AG09309 (cell line): ENCODE data around the gene MYO10.

Source experiments
- DNase-seq: peaks from one replicate; pipeline ENCODE4 v3.0.0-alpha.2; 2010; ENCODE audit warnings: low read depth
- H3K4me3 ChIP-seq: 2 replicates; pipeline ENCODE4 v1.5.1; 2011; ENCODE audit warnings: mild to moderate bottlenecking, low read depth, low read length, moderate library complexity; ENCODE audit not compliant: control insufficient read depth
- TF ChIP-seq, protein P1 (sequence below): IDR thresholded peaks from 2 replicates; pipeline ENCODE4 v1.5.1; 2011; ENCODE audit warnings: mild to moderate bottlenecking, low read depth, low read length, inconsistent platforms; ENCODE audit not compliant: insufficient read depth, control insufficient read depth; ENCODE audit errors: missing control alignments

Gene MYO10

DNA sequence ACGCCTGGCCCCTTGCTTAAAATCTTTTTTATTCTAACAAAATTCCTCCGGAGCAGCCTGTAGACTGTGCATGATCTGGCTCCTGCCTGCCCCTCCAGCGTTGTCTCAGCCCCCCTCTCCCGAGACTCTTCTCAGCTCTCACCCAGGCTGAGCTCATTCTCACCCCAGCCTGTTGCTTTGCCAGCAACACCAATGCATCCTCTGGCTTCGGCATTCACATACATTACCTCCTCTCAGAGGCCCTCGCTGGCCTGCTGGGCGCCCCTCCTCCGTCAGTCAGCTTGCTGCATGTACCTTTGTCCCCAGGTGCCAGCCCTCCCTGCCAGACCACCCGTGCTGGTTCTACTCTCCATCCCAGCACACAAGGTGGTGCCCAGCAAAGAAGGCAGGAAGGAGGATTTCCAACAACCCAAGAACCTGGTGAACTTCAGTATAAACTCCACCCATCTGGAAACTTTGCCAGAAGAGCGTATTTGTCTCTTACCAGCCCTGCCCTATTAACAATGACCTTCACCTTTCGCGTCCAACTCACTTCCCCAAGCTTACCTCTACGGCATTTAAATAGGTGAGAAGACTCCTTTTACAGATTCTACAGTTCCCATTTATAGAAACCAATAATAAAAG is 35.0 kb downstream of the MYO10 start:
- no peak for DNase-seq
- TF ChIP-seq, protein P1, sequence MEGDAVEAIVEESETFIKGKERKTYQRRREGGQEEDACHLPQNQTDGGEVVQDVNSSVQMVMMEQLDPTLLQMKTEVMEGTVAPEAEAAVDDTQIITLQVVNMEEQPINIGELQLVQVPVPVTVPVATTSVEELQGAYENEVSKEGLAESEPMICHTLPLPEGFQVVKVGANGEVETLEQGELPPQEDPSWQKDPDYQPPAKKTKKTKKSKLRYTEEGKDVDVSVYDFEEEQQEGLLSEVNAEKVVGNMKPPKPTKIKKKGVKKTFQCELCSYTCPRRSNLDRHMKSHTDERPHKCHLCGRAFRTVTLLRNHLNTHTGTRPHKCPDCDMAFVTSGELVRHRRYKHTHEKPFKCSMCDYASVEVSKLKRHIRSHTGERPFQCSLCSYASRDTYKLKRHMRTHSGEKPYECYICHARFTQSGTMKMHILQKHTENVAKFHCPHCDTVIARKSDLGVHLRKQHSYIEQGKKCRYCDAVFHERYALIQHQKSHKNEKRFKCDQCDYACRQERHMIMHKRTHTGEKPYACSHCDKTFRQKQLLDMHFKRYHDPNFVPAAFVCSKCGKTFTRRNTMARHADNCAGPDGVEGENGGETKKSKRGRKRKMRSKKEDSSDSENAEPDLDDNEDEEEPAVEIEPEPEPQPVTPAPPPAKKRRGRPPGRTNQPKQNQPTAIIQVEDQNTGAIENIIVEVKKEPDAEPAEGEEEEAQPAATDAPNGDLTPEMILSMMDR: no peak
- no peak overlapping the region for H3K4me3 ChIP-seq

DNA sequence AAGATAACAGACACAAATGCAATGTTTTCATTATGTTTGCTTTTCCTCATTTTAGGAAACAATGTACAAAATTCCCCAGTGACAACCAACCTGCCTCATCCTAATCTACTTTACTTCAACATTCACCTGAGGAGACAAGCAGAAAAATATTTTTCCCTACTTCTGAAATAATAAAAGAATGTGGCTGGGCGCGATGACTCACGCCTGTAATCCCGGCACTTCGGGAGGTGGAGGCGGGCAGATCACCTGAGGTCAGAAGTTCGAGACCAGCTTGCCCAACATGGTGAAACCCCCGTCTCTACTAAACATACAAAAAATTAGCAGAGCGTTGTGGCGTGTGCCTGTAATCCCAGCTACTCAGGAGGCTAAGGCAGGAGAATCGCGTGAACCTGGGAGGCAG is 36.9 kb downstream of the MYO10 start:
- H3K4me3 ChIP-seq: no peak overlapping the region
- DNase-seq: no peak
- TF ChIP-seq, protein P1: no peak

DNA sequence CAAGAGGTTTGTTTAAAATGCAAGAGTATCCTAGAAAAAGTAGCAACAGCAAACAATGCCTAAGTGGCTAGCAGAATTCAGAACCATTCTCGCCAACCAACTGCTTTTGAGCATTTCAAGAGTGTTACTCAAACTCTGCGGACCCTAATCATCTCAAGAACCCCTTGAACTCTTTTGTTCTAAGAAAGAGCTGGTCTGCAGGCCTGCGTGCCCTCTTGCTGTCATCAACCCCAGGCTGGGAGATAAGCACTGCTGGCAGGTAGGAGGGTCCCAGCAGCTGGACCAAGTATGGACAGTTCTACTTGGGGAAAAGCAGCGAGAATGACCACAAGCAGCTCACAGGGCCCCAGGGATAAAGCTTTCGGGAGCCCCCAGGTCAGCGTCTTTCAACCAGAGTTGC is 38.3 kb downstream of the MYO10 start:
- TF ChIP-seq, protein P1: no peak
- DNase-seq: no peak
- H3K4me3 ChIP-seq: no peak overlapping the region

DNA sequence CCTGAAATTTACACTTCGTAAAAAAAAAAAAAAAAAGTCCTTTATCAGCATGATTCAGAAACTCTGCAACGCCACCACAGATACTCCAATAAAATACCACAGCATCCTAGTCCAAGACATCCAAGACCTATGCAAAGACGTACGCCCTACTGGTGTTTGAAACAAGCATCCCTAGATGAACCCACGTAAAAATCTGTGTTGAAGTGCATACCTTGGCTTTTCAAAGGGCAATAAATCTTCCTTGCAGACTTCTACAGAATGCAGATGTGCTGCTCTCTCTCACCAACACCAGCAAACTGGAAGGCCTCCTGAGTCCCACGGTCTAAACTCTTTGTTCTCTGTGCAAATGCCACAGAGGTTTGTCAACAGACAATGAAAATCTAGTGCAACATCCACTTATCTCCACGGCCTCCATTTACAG is 38.8 kb downstream of the MYO10 start:
- peak; percentile 81 for DNase-seq
- TF ChIP-seq, protein P1: no peak
- no peak overlapping the region for H3K4me3 ChIP-seq

DNA sequence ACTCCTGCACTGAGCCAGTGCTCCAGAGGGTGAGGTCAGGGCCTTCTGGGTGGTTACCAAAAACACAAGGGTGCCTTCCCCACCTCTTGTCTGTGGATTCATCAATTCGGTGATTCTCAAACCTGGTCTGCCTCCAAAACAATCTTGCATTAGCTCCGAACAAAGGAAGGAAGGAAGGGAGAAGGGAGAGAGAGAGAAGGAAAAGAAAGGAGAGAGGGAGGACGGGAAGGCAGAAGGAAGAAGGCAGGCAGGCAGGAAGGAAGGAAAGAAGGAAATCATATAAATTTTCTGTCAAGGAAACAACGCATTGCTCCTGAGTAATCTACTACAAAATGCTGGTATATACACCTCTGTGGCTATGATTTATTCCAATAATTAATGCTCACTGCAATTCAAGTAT is 39.3 kb downstream of the MYO10 start:
- no peak overlapping the region for H3K4me3 ChIP-seq
- DNase-seq: no peak
- TF ChIP-seq, protein P1: no peak

DNA sequence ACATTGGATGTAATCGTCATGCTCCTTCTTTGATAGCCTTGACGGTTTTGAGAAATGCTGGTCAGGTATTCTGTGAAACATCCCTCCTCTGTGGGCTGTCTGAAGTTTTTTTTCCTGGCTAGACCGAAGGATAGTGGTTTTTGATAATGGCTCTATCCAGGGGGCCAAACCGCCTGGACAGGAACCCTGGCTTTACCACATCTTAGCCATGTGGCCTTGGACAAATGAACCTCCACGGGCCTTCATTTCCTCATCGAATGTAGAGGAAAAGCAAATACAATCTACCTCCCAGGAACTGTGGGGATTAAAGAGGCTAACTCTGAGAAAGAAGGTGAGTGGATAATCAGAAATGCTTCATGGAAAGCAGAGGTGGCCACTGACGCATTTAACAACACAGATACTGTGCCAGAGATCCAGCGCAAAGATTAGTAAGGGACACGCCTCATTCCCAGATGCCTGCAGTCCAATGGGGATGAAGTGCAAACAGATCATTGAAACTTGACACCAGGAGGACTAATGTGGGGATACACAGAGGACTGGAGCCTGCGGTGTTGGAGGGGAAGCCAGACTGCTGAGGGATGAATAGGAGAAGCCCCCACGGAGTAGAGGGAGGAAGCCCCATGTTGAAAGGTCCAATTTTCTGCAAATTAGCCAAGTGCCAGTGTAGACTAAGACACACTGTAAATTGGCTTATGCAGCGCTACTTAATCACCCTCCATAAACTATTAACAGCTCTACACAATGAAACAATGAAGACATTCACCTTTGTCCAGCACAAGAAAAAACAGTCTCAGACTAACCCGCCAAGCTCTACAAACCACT is 41.6 kb downstream of the MYO10 start:
- peak; percentile 58 for DNase-seq
- TF ChIP-seq, protein P1: no peak
- H3K4me3 ChIP-seq: no peak overlapping the region
